OCI-LY7 (cell line): ENCODE results near the gene MAGI1. TPM values are rescaled to one million over a fixed set of nuclear protein-coding genes. Genes with fewer than 3 reads are reported as not detected.

Experiments
- BruUV-seq: library from RNA; stranded (reverse); fragments of 400-500 nt; replicated peaks from 2 replicates; lab custom pipeline; 2021; lab: Mats Ljungman, UMichigan
- CTCF ChIA-PET: fragments of 300-600 bp; sonication (Branson Sonifier 250); formaldehyde crosslinking; loops from one replicate; lab custom pipeline; 2022; ENCODE audit warnings: antibody characterized with exemption; ENCODE audit not compliant: unreplicated experiment; lab: Charles Lee
- POLR2A ChIA-PET: fragments of 300-600 bp; sonication (Branson Sonifier 250); formaldehyde crosslinking; loops from one replicate; lab custom pipeline; 2022; ENCODE audit warnings: antibody characterized with exemption; lab: Charles Lee
- DNase-seq: peaks from one replicate; pipeline ENCODE4 v3.0.0-alpha.2; 2015; ENCODE audit warnings: low spot score
- H2AFZ ChIP-seq: fragments of 200-600 bp; sonication (generic), shearing (Covaris generic); 2 replicates; pipeline ENCODE4 v1.6.1; 2014; ENCODE audit warnings: mild to moderate bottlenecking, antibody characterized with exemption, low read length, moderate library complexity
- H3K27ac ChIP-seq: fragments of 200-600 bp; sonication (generic); 2 replicates; pipeline ENCODE4 v1.5.1; 2014; ENCODE audit warnings: mixed run types, low read depth, mild to moderate bottlenecking, moderate library complexity, low read length, inconsistent platforms; ENCODE audit not compliant: poor library complexity, severe bottlenecking
- H3K36me3 ChIP-seq: fragments of 200-600 bp; sonication (generic); 2 replicates; pipeline ENCODE4 v1.6.1; 2014; ENCODE audit warnings: mild to moderate bottlenecking, antibody characterized with exemption, low read length, moderate library complexity, mixed read lengths; ENCODE audit not compliant: insufficient read depth
- H3K4me1 ChIP-seq: fragments of 200-600 bp; sonication (generic); 2 replicates; pipeline ENCODE4 v1.5.1; 2014; ENCODE audit warnings: mild to moderate bottlenecking, low read length; ENCODE audit not compliant: insufficient read depth, poor library complexity, severe bottlenecking
- H3K4me2 ChIP-seq: fragments of 200-600 bp; sonication (generic); 2 replicates; pipeline ENCODE4 v1.6.1; 2014; ENCODE audit warnings: mild to moderate bottlenecking, low read length
- H3K4me3 ChIP-seq: fragments of 200-600 bp; sonication (generic); 2 replicates; pipeline ENCODE4 v1.5.1; 2014; ENCODE audit warnings: mild to moderate bottlenecking, low read depth, low read length; ENCODE audit not compliant: poor library complexity, severe bottlenecking
- H3K79me2 ChIP-seq: fragments of 200-600 bp; sonication (generic); 2 replicates; pipeline ENCODE4 v1.6.1; 2016; ENCODE audit warnings: low read depth, mild to moderate bottlenecking, low read length, moderate library complexity, mixed read lengths; ENCODE audit not compliant: insufficient read depth
- H3K9me2 ChIP-seq: fragments of 200-600 bp; sonication (generic); 2 replicates; pipeline ENCODE4 v1.6.1; 2016; ENCODE audit warnings: mild to moderate bottlenecking, low read length, mixed read lengths; ENCODE audit not compliant: insufficient read depth
- H3K9me3 ChIP-seq: fragments of 200-600 bp; sonication (generic); 2 replicates; pipeline ENCODE4 v1.6.1; 2014; ENCODE audit warnings: mild to moderate bottlenecking, mixed run types, low read length, mixed read lengths
- H4K20me1 ChIP-seq: fragments of 200-600 bp; sonication (generic); 2 replicates; pipeline ENCODE4 v1.6.1; 2014; ENCODE audit warnings: mild to moderate bottlenecking, antibody characterized with exemption, low read length, moderate library complexity, mixed read lengths; ENCODE audit not compliant: insufficient read depth
- EZH2phosphoT487 ChIP-seq: fragments of 200-600 bp; sonication (generic); IDR thresholded peaks from 2 replicates; pipeline ENCODE4 v1.6.1; 2018; ENCODE audit warnings: low read depth, borderline replicate concordance, mild to moderate bottlenecking, mixed run types, antibody characterized with exemption, low read length, moderate library complexity, mixed read lengths
- intact Hi-C: fragments of 100-400 bp; cut with micrococcal nuclease; formaldehyde crosslinking; loops from one replicate; pipeline ENCODE4 v1.10.0; 2022; ENCODE audit not compliant: unreplicated experiment
- total RNA-seq, 2 experiments: library from RNA; depleted of rRNA in 1 of 2; stranded (reverse); fragments of >200 nt in 1 of 2; shearing (Covaris generic) in 1 of 2; gene quantifications; 2 replicates each; pipeline ENCODE4 v1.2.3, GENCODE V29; 2014 to 2022
- TF ChIP-seq, protein P1 (sequence below): fragments of 200-600 bp; sonication (generic); conservative IDR thresholded peaks from 2 replicates; pipeline ENCODE4 v1.5.1; 2014; ENCODE audit warnings: mild to moderate bottlenecking, antibody characterized with exemption, low read length, moderate library complexity, mixed read lengths

Gene MAGI1
- total RNA-seq, 2 experiments from 2014 or later: 0.63 to 2.5 TPM

DNA sequence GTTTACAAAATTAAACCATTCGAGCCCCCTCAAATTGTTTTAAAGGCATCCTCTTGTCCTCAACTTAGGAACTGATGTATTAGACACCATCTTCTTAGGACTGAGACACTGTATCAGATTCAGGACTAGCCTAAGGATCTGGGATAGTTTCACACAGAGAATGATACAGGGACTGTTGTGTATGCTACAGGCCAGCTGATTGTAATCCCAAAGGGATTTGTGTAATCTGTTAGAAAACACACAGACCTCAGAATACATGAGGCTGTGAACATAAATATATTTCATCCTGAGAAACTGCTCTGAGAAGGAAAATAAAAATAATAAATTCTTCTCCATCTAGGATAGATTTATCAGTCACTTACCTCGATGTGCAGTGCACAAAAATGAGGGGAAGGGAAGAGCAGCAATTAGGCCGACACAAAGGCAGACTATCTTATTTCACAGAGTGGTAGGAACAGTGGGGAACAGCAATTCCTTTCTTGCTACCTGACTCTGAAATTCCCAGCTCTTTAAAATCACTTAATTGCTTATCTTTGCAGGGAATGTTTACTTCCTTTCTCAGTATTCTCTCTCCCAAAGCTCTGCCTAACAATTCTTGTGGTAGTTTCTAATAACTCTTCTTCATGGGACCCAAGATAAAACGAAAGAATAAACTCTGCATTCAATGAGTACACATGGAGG lies 322.5 kb downstream of the MAGI1 start:
- no TSS peak for BruUV-seq
- H3K79me2 ChIP-seq: no peaks in the 10 kb centered on the region
- no peak overlapping the region for H3K27ac ChIP-seq
- H4K20me1 ChIP-seq: no peaks in the 10 kb centered on the region
- H3K4me3 ChIP-seq: no peak overlapping the region
- no peak overlapping the region for H2AFZ ChIP-seq
- no peaks in the 10 kb centered on the region for H3K9me2 ChIP-seq
- TF ChIP-seq, protein P1, sequence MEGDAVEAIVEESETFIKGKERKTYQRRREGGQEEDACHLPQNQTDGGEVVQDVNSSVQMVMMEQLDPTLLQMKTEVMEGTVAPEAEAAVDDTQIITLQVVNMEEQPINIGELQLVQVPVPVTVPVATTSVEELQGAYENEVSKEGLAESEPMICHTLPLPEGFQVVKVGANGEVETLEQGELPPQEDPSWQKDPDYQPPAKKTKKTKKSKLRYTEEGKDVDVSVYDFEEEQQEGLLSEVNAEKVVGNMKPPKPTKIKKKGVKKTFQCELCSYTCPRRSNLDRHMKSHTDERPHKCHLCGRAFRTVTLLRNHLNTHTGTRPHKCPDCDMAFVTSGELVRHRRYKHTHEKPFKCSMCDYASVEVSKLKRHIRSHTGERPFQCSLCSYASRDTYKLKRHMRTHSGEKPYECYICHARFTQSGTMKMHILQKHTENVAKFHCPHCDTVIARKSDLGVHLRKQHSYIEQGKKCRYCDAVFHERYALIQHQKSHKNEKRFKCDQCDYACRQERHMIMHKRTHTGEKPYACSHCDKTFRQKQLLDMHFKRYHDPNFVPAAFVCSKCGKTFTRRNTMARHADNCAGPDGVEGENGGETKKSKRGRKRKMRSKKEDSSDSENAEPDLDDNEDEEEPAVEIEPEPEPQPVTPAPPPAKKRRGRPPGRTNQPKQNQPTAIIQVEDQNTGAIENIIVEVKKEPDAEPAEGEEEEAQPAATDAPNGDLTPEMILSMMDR: no peak
- TF ChIP-seq EZH2phosphoT487: no peak
- ChIA-PET POLR2A (no interaction called here), CTCF (no interaction called here)
- H3K4me1 ChIP-seq: no peaks in the 10 kb centered on the region
- no peak overlapping the region for H3K4me2 ChIP-seq
- H3K9me3 ChIP-seq: no peaks in the 10 kb centered on the region
- no peak for DNase-seq
- H3K36me3 ChIP-seq: no peaks in the 10 kb centered on the region
- intact Hi-C loops: no loop called here

DNA sequence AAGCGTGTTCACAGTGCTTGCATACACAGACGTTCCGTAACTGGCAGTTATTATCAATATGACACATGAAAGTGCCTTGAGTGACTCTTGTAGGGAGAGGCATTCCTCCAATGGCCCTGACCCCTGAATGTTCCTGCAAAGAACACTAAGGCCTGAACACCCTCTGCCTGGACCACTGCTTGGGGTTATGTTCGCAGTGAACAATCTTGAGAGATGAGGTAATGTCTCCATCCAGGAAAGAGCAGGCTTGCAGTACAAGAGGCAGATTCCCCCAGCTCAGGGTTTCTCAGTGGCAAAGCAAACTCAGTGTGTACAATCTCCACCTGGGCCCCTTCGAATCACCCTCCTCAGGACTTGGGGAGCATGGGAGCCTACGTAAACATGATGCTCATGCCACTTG lies 324.6 kb downstream of the MAGI1 start:
- H3K4me2 ChIP-seq: no peak overlapping the region
- no peaks in the 10 kb centered on the region for H3K9me2 ChIP-seq
- TF ChIP-seq, protein P1: no peak
- no peak for TF ChIP-seq EZH2phosphoT487
- H3K79me2 ChIP-seq: no peaks in the 10 kb centered on the region
- no peak overlapping the region for H2AFZ ChIP-seq
- H3K36me3 ChIP-seq: no peaks in the 10 kb centered on the region
- intact Hi-C loops: no loop called here
- no peaks in the 10 kb centered on the region for H4K20me1 ChIP-seq
- no peak for DNase-seq
- BruUV-seq: no TSS peak
- ChIA-PET POLR2A (interaction anchor here (1.6 kb wide), 1 partner anchor 9 kb away, joined by 3 read pairs; no protein-coding TSS in a partner anchor), CTCF (no interaction called here)
- no peak overlapping the region for H3K4me3 ChIP-seq
- no peaks in the 10 kb centered on the region for H3K4me1 ChIP-seq
- no peaks in the 10 kb centered on the region for H3K9me3 ChIP-seq
- no peak overlapping the region for H3K27ac ChIP-seq

DNA sequence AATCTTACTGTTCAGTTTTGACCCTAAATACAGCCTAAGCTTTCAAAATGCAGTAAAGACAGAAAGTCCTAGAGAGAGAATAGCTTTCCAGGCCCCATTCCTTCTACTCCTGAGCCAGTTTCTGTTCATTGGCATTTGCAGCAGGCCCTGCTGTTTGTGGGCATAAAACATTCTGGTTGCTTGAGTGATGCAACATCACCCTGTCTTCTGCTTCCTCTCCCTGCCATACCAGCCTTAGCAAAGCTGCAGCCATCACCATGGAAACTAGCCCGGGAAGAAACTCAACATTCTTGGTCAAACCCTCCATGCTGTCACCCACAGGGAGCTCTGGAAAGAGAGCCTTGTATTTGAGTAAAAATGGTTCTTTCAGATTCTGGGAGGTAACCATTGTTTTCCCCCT lies 325.7 kb downstream of the MAGI1 start:
- POLR2A ChIA-PET: interaction anchor here (1.6 kb wide), 1 partner anchor 8 kb away, joined by 3 read pairs; no protein-coding TSS in a partner anchor
- Histone ChIP-seq H4K20me1 (no peaks in the 10 kb centered on the region), H3K27ac (no peak overlapping the region), H3K36me3 (no peaks in the 10 kb centered on the region), H3K4me3 (no peak overlapping the region), H3K9me2 (no peaks in the 10 kb centered on the region), H3K9me3 (no peaks in the 10 kb centered on the region), H3K4me1 (no peaks in the 10 kb centered on the region), H3K4me2 (no peak overlapping the region), H3K79me2 (no peaks in the 10 kb centered on the region), H2AFZ (no peak overlapping the region)
- intact Hi-C loops: no loop called here
- DNase-seq: no peak
- no TSS peak for BruUV-seq
- CTCF ChIA-PET: no interaction called here
- TF ChIP-seq, protein P1: no peak
- no peak for TF ChIP-seq EZH2phosphoT487
